Measurements from ENCODE around the gene GRID1.

- TF ChIP-seq, protein P1, sequence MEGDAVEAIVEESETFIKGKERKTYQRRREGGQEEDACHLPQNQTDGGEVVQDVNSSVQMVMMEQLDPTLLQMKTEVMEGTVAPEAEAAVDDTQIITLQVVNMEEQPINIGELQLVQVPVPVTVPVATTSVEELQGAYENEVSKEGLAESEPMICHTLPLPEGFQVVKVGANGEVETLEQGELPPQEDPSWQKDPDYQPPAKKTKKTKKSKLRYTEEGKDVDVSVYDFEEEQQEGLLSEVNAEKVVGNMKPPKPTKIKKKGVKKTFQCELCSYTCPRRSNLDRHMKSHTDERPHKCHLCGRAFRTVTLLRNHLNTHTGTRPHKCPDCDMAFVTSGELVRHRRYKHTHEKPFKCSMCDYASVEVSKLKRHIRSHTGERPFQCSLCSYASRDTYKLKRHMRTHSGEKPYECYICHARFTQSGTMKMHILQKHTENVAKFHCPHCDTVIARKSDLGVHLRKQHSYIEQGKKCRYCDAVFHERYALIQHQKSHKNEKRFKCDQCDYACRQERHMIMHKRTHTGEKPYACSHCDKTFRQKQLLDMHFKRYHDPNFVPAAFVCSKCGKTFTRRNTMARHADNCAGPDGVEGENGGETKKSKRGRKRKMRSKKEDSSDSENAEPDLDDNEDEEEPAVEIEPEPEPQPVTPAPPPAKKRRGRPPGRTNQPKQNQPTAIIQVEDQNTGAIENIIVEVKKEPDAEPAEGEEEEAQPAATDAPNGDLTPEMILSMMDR (IDR thresholded peaks at IDR 0.05) = no peak
- no peak for TF ChIP-seq POLR2A (IDR thresholded peaks at IDR 0.05)
These were observed 100.7 kb downstream of the GRID1 start for GRCh38 chr10:86265895-86266259.

Data from lower leg skin (tissue), 3 donors.